HG03575 (cell line): ENCODE results near the gene RSKR.
"Not testable (repeated sequence)": the region's sequence is repeated elsewhere in the genome, so short reads cannot be mapped to it uniquely, and the experiment has no call there.

ENCODE experiments used
- ATAC-seq: cut with Tn5 transposase; IDR thresholded peaks from one replicate; pipeline ENCODE4 v1.9.1; 2021; ENCODE audit not compliant: unreplicated experiment, insufficient number of reproducible peaks, low FRiP score; ENCODE audit errors: extremely low read depth

Gene RSKR

DNA sequence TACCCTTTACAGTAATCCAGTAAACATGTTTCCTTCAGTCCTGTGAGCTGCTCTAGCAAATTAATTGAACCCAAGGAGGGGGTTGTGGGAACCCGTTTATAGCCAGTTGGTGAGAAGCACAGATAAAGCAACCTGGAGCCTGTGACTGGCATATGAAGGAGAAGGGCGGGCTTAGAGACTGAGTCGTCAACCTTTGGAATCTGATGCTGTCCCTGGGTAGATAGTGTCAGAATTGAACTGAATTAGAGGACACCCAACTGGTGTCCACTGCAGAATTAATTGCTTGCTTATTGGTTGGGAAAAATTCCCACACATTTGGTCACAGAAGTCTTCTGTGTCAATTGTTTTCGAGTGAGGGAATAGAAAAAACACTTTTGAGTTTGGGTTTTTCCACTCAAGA, 12.8 kb upstream of the RSKR start:
- no peak for ATAC-seq

DNA sequence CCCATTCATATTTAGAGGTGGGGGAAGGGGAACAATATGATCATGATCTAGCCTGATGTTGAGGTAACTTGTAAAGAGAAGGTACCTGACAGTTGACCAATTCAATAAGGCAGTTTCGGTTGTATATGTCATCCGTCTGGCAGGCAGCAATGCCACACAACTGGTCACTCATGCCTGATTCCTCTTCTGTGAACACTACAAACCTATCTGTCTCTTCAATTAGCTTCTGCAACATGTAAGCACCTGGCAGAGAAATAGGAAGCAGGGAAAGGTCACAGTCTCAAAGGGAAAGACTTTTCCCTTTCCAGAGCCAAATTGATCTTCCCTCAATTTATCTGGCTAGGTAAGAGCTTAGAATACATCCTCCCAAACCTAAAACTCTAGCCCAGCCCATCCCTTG, 10.2 kb upstream of the RSKR start:
- no peak for ATAC-seq

DNA sequence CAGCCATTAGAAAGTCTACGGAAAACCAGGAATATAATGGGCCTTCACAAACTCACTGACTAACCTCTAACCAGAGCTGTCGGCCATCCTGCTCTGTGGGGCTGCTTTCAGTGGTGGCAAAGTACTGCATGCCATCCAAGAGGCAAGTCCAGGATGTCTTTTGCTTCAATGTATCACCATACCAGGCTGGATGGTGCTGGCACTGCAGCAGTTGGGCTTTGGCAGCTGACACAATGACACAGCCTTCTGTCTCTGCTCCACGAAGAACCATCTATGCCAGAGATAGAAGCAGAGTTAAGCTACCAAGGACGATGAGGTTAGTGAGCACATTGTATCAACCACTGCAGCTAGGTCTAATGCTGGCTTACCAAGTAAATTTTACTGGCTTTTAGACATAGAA, 9.7 kb upstream of the RSKR start:
- no peak for ATAC-seq

DNA sequence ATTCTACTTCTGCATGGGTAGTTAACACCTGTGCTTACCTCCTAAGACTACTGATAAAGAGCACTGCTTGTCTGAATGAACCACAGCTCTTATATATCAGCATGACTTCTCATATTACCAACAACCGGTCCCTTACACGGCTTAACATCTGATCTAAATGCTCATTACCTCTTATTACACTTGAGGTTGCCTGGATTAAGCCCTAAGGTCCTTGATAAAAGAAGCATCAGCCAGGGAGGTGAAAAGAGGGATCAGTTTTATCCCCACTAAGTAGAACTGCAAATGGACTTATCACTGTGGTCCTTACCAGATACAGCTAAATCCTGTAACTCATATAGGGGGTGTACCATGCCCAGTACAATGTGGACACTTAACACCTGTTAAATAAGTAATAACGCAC, 8.2 kb upstream of the RSKR start:
- no peak for ATAC-seq

DNA sequence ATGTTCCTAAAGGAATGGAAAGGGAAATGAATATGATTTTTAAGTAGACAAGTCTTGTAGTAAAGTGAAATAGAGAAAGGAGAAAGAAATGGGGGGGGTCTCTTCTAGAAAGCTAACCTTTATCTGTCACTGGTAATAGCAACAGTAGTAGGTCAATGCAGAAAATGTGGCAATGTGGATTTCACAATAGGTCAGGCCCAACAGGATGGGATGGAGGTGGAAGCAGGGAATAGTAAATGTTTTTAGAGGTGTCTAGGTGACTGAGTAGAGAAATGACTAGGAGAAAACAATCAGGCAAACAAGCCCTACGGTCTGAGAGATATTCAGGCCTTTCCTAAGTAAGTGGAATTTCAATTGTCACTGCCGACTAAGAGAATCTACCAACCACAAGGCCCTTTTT, 6.0 kb upstream of the RSKR start:
- ATAC-seq = no peak

DNA sequence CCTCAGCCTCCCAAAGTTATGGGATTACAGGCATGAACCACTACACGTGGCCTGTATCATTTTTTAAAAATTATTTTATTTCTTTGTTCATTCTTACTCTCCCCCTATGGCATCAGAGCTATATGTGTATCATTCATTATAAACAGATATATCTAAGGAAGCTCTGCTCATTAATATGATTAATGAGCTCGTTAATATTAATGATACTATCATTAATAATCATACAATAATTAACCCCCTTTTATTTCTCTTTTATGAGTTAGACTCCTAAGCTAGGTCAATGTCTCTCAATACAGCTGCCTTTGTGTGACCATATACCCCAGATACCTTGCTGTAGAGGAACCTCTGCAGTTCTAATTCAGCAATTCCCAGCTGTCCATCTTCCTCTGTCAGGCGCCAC, 4.5 kb upstream of the RSKR start:
- no peak for ATAC-seq

DNA sequence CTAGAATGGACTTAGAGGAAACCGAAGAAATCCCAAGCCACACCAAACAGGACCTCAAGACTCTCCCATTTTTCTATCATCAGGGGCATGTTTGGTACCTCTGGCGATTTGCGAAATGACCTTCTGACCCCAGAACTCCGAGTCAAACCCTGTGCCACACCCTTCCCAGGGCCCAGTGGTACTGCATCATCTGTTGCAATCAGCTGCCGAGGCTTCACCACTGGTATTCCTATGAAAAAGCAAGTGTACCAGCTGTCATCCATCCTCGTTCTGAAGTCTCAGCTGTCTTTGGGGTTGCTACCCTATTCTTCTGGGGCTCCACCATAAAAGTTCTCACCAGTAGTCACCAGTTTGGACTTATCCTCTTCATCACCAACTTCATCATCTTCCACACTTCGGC, 2.3 kb upstream of the RSKR start:
- ATAC-seq = no peak

DNA sequence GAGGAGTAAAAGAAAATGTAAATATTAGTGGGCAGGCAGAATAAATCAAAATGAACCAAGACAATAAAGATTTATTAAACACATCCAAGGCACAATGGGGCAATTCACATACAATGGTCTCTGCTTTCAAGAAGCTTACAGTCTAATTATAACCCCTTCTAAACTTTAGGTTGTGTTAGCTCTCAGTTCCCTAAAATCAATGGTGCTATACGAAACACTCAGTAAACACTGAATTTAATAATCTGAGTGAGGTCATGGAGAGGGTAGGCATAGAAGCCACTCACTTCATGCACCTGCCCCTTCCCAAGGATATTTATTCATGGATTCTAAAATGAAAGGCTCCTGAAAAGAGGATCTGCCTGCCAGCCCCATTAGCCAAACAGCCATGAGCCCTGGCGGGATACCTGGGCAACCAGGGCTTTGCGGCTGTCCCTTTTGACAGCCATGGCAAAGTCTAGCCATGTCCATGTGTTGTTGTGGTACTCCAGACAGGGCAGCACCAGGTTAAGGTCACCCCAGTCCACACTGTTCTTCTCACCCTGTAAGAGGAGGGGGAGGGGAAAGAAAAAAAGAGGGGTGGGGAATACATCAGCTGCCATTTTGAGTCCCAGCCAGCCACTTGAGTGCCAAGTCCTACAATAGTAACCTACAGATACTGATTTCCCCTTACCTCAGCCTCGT, 1.4 kb upstream of the RSKR start:
- no peak for ATAC-seq

DNA sequence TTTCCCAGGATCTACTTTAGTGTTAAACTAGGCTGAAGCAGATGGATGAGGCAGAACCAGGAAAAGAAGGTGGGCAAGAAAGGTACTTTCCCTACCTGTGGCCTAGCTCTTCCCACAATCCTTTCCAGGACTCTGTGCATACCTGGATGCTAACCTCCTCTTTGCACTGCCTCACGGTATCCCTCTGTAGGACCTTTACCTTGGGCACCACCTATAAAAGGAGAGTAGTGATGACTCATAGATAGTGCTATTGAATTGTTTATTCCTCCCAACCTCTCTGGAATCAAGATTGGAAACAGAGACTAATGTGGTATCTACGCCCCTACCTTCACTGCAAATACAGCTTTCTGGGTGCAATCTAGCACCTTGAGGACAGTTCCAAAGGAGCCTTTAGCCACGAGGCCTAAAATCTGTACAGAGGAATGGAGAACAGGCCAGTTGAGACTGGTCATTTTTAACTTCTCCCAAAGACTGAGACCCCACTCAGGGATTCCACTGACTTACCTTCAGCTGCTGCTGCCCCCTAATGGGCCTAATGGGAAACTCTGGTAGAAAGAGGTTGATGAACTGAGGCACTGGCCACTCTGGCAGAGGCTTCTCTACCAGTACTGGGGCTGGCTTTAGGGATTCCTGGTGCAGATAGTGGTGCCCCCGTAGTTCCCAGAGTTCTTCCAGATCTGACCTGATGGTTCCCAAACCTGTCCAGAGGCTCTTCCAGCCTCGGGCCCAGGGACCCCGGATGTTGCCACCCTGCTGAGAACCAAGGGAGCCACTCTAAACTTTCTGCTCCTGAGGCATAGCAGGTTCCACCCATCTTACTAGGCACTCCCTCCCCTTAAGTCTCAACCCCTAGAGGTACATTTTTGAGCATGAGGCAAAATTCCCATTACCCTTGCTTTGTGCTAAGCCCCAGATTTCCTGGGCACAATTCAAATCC, 781 bp downstream of the RSKR start:
- ATAC-seq = no peak

DNA sequence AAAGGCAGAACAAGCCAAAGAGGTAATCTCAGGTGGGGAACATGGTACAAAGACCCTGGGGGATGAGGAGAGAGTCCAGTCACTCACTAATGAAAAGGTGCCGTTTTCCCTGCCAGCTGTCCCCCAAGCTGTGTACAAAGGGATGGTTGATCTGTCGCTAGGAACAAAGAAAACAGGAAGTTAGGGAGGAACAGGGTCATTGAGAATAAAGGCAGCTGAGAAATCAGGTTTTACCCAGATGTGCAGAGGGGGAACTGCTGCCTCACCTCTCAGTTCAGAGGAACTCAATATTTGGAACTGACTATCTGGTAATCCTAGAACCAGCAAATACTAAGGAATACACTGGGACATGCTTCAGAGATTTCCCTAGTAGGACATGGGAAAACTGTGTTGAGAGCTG, 1.5 kb downstream of the RSKR start:
- ATAC-seq = no peak

DNA sequence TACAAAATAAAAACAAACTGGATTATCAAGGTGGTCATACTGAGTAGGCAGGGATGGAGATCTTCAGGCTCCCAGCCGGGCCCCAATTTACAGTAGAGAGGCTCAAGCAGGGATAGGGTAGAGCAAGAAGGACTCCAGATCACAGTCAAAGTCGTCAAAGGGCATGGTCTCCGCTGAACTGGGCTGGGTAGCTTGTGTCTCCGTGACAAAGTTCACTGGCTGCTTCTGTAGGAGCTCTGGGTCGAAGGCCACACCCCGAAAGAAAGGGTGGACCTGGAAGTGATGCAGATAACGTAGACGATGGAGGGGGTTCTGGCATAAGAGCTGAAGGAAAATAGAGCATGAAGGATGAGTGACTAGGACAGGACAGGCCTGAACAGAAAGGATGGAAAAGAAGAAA, 3.6 kb downstream of the RSKR start:
- ATAC-seq = no peak

DNA sequence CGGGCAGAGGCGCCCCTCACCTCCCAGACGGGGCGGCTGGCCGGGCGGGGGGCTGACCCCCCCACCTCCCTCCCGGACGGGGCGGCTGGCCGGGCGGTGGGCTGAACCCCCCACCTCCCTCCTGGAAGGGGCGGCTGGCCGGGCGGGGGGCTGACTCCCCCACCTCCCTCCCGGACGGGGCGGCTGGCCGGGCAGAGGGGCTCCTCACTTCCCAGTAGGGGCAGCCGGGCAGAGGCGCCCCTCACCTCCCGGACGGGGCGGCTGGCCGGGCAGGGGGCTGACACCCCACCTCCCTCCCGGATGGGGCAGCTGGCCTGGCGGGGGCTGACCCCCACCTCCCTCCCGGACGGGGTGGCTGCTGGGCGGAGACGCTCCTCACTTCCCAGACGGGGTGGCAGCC, 10.0 kb downstream of the RSKR start:
- not testable (repeated sequence) for ATAC-seq

DNA sequence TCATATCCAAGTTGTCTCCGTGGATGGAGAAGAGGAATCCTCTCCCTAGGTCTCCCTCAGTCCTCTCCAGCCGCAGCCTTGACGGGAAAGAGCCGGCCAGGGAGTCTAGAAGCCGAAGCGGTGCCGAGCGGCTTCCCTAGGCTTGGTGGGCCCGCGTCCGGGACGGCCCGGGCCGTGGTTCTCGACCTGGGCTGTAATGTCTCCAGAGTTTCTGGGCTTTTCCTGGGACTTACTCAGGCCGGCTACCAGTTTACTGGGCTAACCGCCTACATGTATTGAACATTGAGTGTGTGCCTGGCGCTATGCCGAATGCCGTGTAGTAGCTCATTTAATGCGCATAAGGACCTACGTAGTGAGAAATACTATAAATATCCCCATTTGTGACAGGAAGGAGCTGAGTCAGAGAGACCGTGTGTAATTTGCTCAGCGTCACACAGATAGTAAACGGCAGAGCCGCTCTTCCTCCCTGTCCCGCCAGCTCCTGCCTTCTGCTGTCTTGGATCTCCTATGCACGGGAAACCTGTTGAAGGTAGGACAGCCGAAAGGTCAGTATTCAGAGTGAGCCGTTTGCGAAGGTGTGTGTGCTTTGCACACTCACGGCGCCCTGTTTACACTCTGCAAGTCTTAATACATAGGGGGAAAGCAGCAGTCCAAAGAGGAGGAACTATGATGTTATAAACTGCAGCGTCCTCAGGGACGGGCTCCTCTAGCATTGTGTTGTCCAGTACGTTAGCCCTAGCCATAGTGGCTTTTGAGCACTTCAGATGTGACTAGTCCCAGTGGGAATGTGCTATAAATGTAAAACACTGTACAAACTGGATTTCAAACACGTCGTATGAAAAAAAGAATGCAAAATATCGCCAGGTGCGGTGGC, 14.4 kb downstream of the RSKR start:
- ATAC-seq = no peak

DNA sequence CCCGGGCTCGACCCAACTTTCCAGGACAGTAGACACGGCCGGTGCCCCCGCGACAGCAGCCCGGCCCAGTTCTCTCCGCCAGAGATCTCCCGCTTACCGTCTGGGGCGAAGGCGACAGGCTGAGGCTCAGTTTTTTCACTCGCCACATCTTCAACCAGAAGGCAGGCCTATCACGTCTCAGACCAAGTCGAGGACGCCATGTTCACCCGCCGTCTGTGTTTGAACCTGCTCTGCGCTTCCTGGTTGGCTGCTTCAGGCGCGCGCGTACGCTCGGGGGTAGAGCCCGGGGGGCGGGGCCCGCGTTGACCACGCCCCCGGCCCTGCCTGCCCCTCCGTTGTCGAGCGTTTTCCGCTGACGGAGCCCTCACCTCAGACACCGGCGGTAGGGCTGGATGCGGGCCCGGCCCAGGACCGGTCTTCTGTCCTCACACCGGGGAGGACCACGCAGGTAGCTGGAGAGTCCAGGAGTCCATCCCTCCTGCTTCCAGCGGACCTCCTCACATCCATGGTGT, 15.1 kb downstream of the RSKR start, which contains the start of gene SPAG5:
Gene SPAG5 (minus strand): TSS at position 227 of the 512 bp plus-strand sequence. CDS start 79 bp downstream, at position 148.
- ATAC-seq = no peak

DNA sequence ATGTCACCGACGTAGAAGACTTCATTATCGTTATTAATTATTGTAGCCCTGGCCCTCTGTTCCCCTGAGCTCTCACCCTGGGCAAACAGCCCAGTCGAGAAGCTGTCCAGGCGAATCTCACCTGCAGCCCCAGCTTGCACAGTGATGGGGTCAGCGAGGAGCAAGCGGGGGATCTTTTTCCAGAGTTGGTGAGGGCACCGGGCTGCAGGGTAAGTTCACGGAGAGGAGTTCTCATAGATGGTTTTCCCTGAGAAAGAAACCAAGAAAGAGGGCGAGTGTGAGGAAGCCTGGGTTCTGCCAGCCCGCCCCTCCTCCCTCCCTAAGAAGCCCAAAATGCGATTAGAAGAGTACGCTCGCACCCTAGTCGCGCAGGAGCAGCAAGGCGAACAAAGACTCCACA, 15.6 kb downstream of the RSKR start:
- ATAC-seq = no peak

DNA sequence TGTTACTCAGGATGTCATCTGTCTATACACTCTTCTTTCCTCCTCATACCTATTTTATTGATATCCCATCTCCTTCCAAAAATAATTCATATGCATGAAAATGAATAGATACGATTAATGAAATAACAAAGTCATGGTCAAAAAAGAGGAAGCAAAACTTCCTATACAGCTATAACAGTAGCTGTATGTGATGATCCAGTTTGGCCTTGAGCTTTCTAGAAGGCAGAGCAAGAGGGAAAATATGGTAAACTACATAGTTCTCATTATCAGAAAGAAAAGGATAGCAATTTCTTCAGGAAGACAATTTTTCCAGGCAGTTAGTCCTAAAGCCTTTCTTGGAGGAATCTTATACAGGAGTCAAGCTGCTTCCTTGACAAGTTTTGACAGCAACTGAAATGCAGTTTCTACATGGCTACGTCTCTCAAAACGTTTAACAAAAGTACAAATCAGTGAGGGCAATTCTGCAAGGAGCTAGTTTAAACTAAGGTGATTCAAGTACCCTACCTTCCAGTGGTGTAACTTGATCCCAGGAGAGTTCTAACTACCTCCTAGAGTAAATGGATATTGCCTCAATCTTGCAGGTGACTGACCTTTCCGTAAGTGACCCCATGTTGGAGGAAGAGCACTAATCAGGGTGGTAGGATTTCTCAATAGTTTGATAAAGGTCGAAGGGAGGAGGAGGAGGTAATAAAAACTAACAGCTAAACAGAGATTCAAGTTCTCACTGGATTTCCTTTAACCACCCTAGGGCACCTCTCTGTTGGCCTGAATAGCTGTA, 16.2 kb downstream of the RSKR start:
- no peak for ATAC-seq

DNA sequence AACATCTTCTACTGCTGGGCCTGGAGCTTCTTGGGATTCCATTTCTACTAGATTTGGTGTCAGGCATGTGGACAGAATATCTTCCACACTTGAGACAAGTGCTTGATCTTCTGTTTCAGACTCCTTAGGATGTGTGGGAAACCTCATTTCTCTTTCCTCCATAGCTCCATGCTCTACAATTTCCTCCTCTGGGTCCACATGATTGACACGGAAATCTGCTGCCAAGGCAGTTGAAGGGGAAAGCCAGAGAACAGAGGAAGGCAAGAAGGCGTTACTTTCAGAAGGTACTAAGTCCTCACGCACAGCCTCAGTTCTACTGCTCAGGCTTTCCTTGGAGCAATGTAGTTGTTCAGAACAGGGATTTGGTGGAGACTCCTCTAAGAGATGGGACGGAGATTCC, 21.7 kb downstream of the RSKR start:
- ATAC-seq = no peak

DNA sequence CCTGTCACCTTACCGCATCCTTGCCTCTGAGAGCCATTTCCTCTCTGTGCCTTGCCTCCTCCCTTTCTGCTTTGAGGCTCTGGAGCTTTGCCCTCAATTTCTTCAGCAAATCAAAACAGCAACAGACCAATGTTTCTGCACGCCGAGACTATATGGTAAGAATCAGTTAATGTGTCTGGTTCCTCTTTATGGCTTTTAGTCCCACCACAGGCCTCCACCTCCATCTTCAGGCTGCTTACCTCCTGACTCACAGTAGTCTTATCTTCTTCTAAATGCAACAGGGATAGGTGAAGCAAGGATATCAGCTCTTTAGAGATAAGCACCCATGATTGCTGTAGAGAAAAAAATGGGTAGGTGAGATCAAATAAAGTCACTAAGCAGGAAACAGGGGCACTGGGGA, 28.1 kb downstream of the RSKR start:
- ATAC-seq = no peak

DNA sequence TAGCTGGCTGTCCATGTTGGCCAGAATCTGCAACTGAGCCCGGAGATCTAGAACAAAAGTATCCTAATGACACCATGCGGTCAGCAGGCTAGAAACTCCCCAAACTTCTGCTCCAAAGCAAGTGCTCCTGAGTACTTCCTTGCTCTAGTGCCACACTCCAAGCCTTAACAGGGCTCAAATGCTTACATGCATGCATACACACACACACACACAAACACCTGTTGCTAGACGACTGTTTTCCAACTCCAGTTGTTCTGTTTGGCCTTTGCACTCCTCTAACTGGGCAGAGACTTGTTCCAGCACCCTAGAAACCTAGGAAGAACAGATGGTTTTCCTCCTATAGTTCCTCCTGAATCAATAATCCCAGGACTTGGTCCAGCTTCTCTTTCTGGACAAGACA, 29.6 kb downstream of the RSKR start:
- no peak for ATAC-seq
